ENCODE data around the gene FAM234B.

FAM234B gene, protein sequence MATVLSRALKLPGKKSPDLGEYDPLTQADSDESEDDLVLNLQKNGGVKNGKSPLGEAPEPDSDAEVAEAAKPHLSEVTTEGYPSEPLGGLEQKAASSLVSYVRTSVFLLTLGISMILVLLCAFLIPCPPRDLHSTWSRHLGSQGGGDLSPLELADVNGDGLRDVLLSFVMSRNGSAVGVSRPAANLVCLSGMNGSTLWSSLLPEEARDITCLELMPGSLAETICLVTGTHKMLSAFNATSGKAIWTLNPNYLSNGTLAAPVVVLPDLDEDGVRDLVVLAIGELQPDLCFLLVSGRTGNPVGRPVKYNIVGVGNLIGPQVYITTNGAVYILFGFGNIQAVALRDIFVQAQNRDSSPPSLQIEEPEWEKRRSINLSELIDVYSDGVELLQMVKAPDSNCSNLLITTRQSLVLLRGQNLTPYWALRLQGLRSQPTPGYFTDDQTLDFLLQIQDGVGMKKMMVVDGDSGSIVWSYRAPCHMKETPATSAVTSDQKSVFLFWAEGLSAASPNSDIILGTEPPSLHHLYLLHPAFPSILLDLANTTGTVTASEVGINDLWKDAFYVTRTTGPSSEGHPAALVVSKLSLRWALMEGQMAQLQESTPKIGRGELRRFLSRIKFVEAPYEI

DNA sequence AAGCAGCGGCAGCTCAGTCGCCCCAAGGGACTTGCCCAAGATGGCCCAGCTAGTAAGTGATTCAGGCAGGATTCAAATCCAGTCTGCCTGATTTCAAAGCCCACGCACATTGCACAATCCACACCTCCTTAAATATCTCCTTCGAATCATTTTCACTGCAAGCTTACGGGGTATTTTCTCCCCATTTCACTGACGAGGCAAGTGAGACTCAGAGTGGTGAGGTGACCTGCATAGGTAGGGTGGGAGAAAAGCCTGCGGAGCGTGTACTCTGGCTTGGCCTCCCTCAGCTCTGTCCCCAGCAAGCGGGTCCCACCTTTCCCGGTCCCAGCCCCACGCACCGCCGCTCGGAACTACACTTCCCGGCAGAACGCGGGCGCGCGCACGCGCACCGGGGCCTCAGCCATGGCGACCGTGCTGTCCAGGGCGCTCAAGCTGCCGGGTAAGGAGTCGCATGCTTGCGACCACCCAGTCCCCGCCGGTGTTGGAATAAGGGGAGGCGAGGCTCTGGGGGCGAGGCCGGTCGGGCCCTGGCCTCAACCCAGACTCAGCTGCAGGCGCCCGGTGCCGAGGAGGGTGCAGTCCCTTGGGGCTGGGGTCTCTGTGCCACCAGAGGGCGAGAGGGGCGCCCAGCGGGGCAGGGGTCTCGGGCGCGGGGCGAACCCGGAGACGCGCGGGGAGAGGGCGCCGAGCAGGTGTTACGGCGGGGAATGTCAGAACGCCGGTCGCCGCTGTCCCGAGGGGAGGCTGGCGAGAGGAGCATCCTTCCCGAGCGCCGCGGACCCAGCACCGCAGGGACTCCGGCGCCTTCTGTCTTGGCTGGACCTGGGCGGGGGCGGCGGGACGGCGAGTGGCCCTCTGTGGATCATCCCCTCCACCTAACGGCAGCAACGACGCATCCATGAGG is at the start of gene FAM234B:
TSS of gene FAM234B (plus strand) at position 380 of the 904 bp plus-strand sequence. CDS start at position 403, 23 bp downstream.
- peak; percentile 63 for DNase-seq

DNA sequence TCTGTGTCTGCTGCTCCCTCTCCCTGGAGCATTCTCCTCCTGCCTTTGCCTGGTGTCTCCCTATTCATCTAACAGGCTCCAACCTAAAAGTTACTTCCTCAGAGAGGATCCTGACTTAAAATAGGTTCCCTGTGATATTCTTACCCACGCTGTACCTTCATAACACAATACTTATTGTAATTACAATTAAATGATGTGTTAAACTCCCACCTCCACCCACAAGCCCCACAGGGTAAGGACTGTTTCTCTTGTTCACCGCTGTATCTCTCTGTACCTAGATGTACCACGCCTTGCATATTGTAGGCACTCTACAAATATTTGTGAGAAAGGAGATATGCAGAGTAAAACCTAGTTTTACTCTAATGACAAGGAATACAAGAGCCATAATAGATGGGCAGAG is 49.1 kb upstream of the FAM234B start:
- DNase-seq: no peak

DNA sequence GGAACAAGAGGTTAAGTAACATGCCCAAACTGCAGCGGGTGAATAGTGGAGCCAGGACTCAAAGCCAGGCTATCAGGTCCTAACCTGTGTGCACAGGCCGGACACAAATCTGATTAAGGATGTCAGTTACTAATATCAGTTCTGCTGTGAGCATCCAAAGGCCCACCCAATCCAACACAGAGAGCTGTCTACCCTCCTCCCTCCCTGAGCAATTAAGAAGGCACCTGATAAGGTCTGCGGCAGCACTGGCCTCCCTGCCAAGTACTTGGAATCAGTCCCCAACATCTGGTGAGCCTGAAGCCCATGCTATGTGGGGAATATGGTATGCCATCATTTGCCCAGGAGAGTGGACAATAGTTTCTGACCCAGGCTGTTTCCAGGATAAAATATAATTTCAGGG is 48.0 kb upstream of the FAM234B start:
- no peak for DNase-seq

DNA sequence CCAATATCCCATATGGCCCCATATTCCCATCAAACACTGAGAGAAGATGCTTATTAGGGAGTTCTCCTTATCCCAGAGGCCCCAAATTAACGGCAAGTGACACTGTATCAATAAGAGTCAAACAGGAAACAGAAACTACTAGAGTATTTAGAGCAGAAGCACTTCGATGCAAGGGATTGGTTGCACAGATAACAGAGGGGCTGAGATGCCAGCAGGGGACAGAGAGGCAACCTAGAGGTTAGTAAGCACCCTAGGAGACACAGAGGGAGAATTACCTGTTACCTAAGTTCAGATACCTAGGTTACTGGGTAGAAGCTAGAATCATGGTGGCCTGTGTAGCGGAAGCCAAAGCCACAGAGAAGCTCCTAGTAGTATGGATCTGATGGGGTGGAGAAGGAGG is 47.0 kb upstream of the FAM234B start:
- no peak for DNase-seq

DNA sequence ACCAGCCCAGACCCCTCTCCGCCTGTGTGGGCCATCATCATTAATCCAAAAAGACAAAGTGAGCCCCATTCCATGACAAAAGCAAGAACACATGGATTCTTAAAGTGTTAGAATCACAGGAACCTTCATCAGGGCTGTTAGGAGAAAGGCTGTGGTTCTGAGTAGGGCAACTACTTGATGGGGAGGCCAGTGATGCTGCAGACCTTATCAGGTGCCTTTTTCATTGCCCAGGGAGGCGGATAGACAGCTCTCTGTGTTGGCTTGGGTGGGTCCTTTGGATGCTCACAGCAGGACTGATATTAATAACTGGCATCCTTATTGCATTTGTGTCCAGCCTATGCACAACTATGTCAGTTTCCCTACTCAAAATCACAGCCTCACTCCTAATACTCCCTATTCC is 46.4 kb upstream of the FAM234B start:
- DNase-seq: no peak

DNA sequence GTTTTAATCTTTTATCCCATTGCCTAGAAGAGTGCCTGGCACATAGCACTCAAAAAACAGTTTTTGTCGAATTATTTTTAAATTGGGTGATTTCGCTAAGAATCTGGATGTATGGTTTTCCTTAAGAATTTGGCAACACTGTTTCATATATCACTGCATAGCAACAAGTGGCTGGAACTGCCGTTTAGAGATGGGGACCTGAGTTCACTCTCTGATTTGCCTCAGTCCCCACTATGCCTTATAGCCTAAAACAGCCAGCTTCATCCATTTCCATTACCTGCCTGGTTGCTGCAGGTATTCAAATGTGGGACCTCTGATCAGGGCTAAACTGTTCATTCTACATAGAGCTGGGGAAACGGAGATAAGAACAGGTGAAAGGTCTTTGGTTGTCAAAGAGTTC is 45.9 kb upstream of the FAM234B start:
- DNase-seq: no peak

DNA sequence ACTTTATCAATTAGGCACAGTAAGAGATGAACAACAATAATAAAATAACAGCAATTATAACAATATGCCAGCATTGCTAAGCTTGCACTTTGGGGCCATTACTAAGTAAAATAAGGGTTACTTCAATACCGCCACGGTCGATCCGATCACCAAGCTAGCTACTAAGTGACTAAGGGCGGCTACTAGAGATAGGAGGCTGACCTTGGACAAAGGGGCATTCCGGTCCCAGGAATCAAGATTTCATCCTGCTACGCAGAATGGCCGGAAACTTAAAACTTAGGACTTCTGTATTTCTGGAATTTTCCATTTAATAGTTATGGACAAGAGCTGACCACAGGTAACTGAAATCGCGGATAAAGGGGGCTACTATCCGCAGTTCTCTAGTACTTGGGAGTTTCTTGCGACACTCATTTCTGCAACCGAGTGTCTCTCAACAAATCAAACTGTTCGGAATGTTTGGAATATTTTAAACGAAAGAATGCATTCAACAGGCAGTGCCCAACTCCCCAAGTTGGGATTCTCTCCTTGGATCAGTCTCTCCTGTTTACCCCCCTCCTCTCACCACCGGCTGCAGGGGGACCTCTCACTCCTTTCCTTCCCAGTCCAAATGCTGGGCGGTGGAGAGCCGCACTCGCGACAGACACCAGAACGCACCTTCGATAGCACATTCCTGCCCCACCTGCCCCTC is 44.8 kb upstream of the FAM234B start:
- no peak for DNase-seq

DNA sequence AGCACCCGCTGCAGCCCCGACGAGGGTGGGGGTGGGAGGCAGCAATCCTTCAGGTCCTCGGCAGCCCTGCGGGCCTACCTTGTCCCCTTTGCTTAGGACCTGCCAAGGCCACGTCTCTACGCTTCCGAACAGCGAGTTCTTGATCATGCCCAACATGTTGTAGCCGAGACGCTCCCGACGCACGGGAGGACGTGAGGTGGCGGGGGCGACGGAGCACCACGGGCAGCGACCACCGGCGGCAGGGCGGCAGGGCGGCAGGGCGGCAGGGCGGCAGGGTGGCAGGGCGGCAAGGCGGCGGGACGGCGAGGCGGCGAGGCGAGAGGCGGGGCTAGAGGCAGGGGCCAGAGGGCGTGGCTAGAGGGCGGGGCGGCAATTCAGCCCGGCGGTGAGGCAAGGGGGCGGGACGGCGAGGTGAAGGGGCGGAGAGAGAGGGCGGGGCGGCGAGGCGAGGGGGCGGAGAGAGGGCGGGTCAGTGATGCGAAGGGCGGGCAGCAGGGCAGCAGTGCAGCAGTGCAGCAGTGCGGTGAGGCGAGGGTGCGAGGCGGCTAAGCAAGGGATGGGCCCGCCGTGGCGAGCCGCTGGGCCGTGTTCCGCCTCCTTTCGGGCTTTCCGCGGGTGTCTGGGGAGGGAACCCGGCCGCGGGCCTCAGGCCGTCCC is 44.1 kb upstream of the FAM234B start, which contains the start of gene HEBP1:
TSS of gene HEBP1 (minus strand) at position 307 of the 657 bp plus-strand sequence. CDS start at position 156, 151 bp downstream.
- DNase-seq: peak; percentile 97

DNA sequence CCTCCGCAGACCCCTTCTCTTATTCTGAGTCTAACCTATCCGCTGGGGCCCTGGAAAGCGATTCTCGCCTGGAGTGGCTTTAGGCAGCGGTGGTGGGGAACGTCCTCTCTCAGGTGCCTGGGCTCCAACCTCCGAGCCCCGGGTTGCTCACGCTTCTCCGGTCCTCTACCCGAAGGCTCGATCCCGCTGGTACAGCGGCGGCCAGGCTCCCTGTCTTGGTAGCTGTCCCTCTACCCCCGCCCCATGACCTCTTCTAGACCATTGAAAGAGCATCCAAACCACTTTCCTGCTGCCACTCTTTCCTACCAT is 43.6 kb upstream of the FAM234B start:
- peak; percentile 17 for DNase-seq

DNA sequence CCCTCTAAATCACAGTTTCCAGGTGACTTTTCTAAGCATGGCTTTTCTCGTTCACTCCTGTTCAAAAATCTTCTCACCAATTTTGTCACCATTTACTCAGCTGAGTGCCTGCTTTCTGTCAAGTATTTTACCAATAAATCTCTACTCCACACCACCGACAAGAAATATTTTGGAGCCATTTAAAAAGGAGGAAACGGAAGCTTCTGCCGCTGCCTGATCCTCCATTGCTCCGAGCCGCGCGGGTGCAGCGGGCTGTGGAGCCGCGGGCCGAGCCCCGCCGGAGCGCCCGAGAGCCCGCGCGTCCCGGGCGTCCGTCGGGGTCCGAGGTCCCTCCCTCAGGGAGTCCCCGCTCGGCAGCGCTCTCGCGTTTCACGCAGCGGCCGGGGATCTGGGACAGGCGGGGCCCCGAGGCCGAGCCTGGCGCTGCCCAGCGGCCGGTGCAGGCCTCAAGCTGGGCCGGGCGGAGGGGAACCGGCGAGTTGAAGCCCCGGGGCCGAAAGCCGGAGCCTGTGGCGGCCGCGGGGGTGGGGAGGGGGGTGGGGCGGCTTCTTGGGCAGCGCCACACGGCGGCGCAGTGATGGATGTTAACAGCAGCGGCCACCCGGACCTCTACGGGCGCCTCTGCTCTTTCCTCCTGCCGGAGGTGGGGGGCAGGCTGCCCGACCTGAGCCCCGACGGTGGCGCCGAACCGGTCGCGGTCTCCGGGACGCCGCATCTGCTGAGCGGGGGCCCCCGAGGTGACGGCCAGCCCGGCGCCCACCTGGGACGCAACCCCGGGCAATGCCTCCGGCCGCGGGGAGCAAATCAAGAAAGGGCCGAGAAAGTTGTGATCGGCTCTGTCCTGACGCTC is 43.0 kb upstream of the FAM234B start:
- no peak for DNase-seq

DNA sequence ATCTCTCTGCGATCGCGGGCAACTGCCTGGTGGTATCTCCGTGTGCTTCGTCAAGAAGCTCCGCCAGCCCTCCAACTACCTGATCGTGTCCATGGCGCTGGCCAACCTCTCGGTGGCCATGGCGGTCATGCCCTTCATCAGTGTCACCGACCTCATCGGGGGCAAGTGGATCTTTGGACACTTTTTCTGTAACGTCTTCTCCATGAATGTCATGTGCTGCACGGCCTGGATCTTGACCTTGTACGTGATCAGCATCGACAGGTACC is 42.5 kb upstream of the FAM234B start:
- DNase-seq: no peak

DNA sequence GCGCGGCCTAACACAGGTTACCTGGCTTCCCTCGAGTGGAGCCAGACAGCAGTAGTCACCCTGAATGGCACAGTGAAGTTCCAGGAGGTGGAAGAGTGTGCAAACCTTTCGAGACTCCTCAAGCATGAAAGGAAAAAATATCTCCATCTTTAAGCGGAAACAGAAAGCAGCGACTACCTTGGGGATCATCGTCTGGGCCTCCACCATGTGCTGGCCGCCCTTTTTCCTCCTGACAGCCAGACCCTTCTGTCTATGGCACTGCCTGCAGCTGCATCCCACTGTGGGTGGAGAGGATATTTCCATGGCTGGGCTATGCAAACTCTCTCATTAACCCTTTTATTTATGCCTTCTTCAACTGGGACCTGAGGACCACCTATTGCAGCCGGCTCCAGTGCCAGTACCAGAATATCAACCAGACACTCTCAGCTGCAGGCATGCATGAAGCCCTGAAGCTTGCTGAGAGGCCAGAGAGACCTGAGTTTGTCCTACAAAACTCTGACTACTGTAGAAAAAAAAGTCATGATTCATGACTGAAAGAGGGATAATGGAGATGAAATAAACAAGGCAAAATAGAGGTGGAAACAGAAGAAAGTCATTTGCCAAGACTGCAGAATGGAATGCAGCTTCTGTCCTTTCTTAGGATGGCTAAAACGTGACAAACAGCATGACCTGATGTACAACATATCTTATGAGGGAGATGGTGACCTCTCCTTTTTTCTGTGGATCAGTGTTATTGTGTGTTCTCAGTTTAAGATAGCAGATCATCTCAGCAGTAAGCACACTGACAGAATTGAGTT is 41.7 kb upstream of the FAM234B start:
- no peak for DNase-seq

DNA sequence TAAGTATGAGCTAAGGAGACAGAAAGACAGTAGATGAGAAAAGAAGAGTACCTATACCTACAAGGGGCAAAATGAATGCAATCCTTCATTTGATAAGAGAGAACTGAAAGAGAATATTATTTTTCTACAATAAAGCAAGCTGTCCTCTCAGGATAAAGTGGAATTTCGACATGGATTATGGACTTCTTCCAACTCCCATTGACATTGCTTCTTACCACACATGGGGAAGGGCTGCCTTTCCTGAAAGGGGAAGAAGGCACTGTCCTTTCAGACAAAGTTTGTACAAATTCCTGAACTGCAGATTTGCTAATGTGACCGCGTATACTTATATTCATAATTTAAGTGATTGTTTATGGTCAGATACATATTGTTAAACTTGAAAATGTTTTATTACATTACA is 39.8 kb upstream of the FAM234B start:
- DNase-seq: no peak

DNA sequence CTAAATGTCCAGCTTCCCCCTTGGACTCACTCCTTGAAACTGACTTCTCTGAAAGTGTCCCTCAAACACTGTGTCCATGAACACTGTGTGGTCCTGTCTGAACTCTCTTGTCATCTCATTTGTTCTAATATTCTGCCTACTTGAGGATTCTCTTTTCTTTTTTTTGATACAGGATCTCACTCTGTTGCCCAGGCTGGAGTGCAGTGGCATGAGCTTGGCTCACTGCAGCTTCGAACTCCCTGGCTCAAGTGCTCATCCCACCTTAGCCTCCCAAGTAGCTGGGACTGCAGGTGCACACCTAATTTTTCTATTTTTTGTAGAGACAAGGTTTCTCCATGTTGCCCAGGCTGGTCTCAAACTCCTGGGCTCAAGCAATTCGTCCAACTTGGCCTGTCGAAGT is 39.2 kb upstream of the FAM234B start:
- DNase-seq: no peak

DNA sequence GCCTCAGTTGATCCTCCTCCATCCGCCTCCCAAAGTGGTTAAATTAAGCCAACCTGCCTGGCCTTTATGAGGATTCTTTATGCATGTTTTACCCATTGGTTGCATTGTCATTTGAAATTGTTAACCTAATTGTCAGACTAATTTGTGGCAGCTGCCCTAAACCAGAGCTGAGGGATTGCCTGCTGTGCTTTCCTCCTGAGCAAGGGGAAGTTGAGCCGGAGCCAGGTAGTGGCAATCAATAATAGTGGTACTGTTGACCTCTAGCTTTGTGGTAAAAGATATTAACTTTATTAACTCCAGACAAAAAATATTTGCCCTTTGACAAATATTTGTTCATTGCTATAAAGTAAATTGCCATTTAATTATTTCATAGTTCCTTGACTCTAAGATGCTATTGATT is 38.5 kb upstream of the FAM234B start:
- no peak for DNase-seq

DNA sequence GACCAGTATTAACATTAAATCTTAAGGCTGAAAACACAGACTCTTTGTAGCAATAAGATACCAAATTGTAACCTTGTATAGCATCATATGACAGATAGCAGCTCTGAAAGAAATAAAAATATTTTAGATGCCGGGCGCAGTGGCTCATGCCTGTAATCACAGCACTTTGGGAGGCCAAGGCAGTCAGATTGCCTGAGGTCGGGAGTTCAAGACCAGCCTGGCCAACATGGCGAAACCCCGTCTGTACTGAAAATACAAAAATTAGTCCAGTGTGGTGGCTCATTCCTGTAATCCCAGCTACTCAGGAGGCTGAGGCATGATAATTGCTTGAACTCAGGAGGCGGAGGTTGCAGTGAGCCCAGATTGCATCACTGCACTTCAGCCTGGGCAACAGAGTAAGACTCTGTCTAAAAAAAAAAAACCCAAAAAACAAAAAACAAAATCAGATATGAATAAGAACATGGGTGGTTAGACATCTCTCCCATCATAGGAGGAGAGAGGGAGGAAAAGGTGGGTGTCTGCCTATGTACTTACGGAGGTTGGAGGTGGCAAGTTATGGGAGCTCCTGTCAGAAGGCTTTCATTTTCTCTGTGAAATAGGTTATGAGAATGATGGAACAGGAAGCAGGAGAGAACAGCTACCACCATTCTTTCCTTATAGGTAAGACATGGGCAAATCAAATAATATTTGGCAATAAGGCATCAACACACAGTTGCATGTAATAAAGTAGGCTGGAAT is 36.5 kb upstream of the FAM234B start:
- DNase-seq: no peak

DNA sequence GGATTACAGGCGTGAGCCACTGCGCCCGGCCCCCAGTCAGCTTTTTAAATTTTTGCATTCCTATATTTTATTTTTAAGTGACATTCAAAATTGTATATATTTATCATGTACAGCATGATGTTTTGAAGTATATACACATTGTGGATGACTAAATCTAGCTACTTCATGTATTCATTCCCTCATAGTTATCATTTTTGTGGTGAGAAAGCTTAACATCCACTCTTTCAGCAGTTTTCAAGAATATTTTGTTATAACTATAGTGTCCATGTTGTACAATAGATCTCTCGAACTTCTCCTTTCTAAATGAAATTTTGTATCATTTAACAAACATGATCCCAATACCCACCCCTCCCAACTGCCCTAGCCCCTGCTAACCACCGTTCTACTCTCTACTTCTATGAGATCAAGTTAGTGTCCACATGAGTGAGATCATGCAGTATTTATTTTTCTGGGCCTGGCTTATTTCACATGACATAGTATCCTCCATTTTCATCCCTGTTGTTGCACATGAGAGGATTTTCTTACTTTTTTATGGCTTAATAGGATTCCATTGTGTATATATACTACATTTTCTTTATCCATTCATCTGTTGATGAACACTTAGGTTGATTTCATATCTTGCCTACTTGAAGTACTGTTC is 35.3 kb upstream of the FAM234B start:
- DNase-seq: no peak

DNA sequence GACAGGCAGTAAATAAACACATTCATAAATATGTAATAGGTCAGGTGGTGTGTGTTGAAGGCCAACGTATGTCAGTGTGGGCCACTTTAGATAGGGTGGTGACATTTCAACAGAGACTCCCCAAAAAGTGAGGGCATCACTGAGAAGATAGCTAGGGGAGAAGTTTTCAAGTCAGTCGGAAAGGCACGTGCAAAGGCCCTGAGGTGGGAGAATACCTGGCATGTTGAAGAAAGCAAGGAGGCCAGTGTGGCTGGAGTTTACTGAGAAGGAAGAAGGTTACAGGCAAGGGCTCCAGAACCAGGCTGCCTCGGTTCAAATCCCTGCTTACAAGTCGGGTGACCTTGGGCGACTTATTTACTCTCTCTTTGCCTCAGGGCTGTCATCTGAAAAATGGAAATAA is 33.1 kb upstream of the FAM234B start:
- DNase-seq: no peak

DNA sequence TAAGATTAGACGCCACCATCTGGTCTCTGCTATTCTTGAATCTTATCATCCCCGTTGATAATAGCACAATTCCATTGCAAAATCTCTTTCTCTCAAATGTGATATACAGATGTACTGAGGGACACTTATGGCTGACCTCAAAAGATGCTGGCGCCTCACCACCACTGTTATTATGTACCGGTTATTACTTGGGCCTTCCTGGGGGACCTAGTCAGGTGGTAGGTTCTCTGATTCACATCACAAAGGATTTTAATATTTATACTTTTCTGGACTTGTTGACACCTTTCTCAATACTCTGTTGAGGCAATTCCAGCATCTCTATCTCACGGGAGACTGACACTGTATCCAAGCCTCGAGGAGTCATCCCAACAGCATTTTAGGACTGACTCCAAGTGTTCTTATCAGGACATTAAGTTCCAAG is 21.3 kb upstream of the FAM234B start:
- no peak for DNase-seq
